HEK293 (cell line): ENCODE data around the gene FAM131B.
A peak's percentile ranks its signal among the peaks of the same experiment; 100 is the strongest.

Source experiments
- BCL6B ChIP-seq: fragments of 450-650 bp; formaldehyde crosslinking; IDR thresholded peaks from 2 replicates; pipeline ENCODE4 v1.5.1; 2017; ENCODE audit warnings: missing biosample characterization, missing genetic modification characterization
- HOXD13 ChIP-seq: sonication (generic); formaldehyde crosslinking; IDR thresholded peaks from 2 replicates; pipeline ENCODE4 v1.8.0; 2022; ENCODE audit warnings: missing genetic modification reagents, borderline replicate concordance
- KLF17 ChIP-seq: fragments of 450-650 bp; formaldehyde crosslinking; IDR thresholded peaks from 2 replicates; pipeline ENCODE4 v1.5.1; 2016; ENCODE audit warnings: missing biosample characterization, missing genetic modification characterization
- KLF7 ChIP-seq: fragments of 450-650 bp; formaldehyde crosslinking; IDR thresholded peaks from 2 replicates; pipeline ENCODE4 v1.5.1; 2016; ENCODE audit warnings: missing biosample characterization, missing genetic modification characterization, borderline replicate concordance
- SP2 ChIP-seq: fragments of 450-650 bp; formaldehyde crosslinking; IDR thresholded peaks from 2 replicates; pipeline ENCODE4 v1.5.1; 2016; ENCODE audit warnings: missing biosample characterization, missing genetic modification characterization
- SP7 ChIP-seq: fragments of 450-650 bp; formaldehyde crosslinking; IDR thresholded peaks from 2 replicates; pipeline ENCODE4 v1.5.1; 2016; ENCODE audit warnings: missing biosample characterization, missing genetic modification characterization
- TCF7L2 ChIP-seq: IDR thresholded peaks from 2 replicates; pipeline ENCODE4 v1.6.1; 2011; ENCODE audit warnings: low read depth, mild to moderate bottlenecking, inconsistent platforms, low read length, moderate library complexity, borderline replicate concordance
- ZBTB44 ChIP-seq: fragments of 450-650 bp; IDR thresholded peaks from 2 replicates; pipeline ENCODE4 v1.5.1; 2018; ENCODE audit warnings: missing biosample characterization, mild to moderate bottlenecking, missing genetic modification characterization
- ZEB2 ChIP-seq: fragments of 450-650 bp; formaldehyde crosslinking; IDR thresholded peaks from 2 replicates; pipeline ENCODE4 v1.5.1; 2016; ENCODE audit warnings: missing biosample characterization, missing genetic modification characterization
- ZNF121 ChIP-seq: fragments of 450-650 bp; formaldehyde crosslinking; IDR thresholded peaks from 2 replicates; pipeline ENCODE4 v1.5.1; 2016; ENCODE audit warnings: missing biosample characterization, missing genetic modification characterization
- ZNF18 ChIP-seq: fragments of 450-650 bp; formaldehyde crosslinking; IDR thresholded peaks from 2 replicates; pipeline ENCODE4 v1.5.1; 2016; ENCODE audit warnings: missing biosample characterization, missing genetic modification characterization
- ZNF274 ChIP-seq, 2 experiments: fragments of 200-500 bp in 1 of 2; fragments of 450-650 bp in 1 of 2; sonication (Bioruptor generic) in 1 of 2; formaldehyde crosslinking in 1 of 2; IDR thresholded peaks; 2 replicates each; pipeline versions ENCODE4 v1.5.1 to v1.6.1; 2014 to 2016; ENCODE audit warnings: borderline replicate concordance in 1 of 2, inconsistent platforms in 1 of 2, low read length in 1 of 2, missing biosample characterization in 1 of 2, missing genetic modification characterization in 1 of 2
- ZNF280C ChIP-seq: fragments of 450-650 bp; formaldehyde crosslinking; IDR thresholded peaks from 2 replicates; pipeline ENCODE4 v1.5.1; 2016; ENCODE audit warnings: missing biosample characterization, missing genetic modification characterization
- ZNF362 ChIP-seq: fragments of 450-650 bp; formaldehyde crosslinking; IDR thresholded peaks from 2 replicates; pipeline ENCODE4 v1.5.1; 2016; ENCODE audit warnings: missing biosample characterization, missing genetic modification characterization
- ZNF391 ChIP-seq: fragments of 450-650 bp; formaldehyde crosslinking; IDR thresholded peaks from 2 replicates; pipeline ENCODE4 v1.5.1; 2016; ENCODE audit warnings: low read depth, missing biosample characterization, missing genetic modification characterization, borderline replicate concordance
- ZNF416 ChIP-seq: fragments of 450-650 bp; formaldehyde crosslinking; IDR thresholded peaks from 2 replicates; pipeline ENCODE4 v1.5.1; 2016; ENCODE audit warnings: missing biosample characterization, missing genetic modification characterization
- ZNF571 ChIP-seq: fragments of 450-650 bp; formaldehyde crosslinking; IDR thresholded peaks from 2 replicates; pipeline ENCODE4 v1.5.0; 2017; ENCODE audit warnings: missing biosample characterization, missing genetic modification characterization
- ZNF639 ChIP-seq: fragments of 450-650 bp; formaldehyde crosslinking; IDR thresholded peaks from 2 replicates; pipeline ENCODE4 v1.5.1; 2016; ENCODE audit warnings: missing biosample characterization, missing genetic modification characterization
- TF ChIP-seq, protein P1 (sequence below): fragments of 450-650 bp; formaldehyde crosslinking; IDR thresholded peaks from 2 replicates; pipeline ENCODE4 v1.5.0; 2017; ENCODE audit warnings: missing biosample characterization, missing genetic modification characterization, borderline replicate concordance
- TF ChIP-seq, protein P2 (sequence below): sonication (generic); formaldehyde crosslinking; IDR thresholded peaks from 2 replicates; pipeline ENCODE4 v1.8.1; 2022; ENCODE audit warnings: mild to moderate bottlenecking, moderate library complexity, missing genetic modification reagents
- TF ChIP-seq, protein P3 (sequence below): fragments of 450-650 bp; formaldehyde crosslinking; IDR thresholded peaks from 2 replicates; pipeline ENCODE4 v1.5.1; 2016; ENCODE audit warnings: missing biosample characterization, missing genetic modification characterization, low read depth

Gene FAM131B

DNA sequence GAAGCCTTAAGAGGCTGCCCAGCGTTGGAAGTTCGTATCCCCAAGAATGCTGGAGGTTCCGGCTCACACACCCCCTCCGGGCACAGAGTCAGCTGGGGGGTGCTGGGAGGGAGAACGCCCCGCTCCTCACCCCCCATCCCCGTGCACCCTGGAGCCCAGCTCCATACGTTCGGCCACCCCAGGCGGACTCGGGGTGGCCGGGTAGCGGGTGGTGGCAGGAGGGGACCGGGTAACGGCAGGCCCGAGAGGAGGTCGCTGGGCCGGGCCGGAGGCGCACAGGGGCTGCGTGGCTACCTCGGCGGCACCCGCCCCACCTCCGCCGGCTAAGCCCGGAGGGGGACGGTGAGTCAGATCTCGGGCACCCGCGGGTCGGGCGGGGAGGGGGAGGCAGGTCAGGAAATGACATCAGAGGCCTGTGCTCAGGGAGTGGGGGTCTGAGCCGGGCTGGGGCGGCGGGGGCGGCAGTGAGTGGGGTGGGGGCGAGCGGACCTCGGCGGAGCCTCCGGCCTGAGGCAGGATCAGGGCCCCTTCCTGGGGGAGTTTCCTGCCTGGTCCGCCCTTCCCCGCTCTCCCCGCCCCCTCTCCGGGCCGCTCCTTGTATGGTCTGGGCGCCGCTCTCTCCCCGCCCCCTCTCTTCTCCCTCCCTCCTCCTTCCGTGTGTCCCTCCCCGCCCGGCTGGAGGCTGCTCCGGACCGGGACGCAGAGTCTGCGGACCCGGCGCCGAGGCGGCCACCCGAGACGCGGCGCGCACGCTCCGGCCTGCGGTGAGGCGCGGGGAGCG, 18.3 kb upstream of the FAM131B start, which contains the start of gene ZYX (continued):
- no peak for TF ChIP-seq ZBTB44 (tag by site-specific recombination)
- TF ChIP-seq SP2 (tag by site-specific recombination) = peak; percentile 91
- TF ChIP-seq ZNF416 (tag by site-specific recombination) = no peak
- TF ChIP-seq BCL6B (tag by site-specific recombination) = no peak
- TF ChIP-seq, protein P1, sequence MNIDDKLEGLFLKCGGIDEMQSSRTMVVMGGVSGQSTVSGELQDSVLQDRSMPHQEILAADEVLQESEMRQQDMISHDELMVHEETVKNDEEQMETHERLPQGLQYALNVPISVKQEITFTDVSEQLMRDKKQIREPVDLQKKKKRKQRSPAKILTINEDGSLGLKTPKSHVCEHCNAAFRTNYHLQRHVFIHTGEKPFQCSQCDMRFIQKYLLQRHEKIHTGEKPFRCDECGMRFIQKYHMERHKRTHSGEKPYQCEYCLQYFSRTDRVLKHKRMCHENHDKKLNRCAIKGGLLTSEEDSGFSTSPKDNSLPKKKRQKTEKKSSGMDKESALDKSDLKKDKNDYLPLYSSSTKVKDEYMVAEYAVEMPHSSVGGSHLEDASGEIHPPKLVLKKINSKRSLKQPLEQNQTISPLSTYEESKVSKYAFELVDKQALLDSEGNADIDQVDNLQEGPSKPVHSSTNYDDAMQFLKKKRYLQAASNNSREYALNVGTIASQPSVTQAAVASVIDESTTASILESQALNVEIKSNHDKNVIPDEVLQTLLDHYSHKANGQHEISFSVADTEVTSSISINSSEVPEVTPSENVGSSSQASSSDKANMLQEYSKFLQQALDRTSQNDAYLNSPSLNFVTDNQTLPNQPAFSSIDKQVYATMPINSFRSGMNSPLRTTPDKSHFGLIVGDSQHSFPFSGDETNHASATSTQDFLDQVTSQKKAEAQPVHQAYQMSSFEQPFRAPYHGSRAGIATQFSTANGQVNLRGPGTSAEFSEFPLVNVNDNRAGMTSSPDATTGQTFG = no peak
- TF ChIP-seq TCF7L2 = no peak
- TF ChIP-seq ZNF274 (IDR thresholded peaks at IDR 0.05; ENCODE audit: low read length) = no peak
- TF ChIP-seq ZNF274 (tag by site-specific recombination; IDR thresholded peaks at IDR 0.05; ENCODE audit: borderline replicate concordance) = no peak
- no peak for TF ChIP-seq ZNF280C (tag by site-specific recombination)
- no peak for TF ChIP-seq ZNF362 (tag by site-specific recombination)
- no peak for TF ChIP-seq ZNF121 (tag by site-specific recombination)
- TF ChIP-seq, protein P2, sequence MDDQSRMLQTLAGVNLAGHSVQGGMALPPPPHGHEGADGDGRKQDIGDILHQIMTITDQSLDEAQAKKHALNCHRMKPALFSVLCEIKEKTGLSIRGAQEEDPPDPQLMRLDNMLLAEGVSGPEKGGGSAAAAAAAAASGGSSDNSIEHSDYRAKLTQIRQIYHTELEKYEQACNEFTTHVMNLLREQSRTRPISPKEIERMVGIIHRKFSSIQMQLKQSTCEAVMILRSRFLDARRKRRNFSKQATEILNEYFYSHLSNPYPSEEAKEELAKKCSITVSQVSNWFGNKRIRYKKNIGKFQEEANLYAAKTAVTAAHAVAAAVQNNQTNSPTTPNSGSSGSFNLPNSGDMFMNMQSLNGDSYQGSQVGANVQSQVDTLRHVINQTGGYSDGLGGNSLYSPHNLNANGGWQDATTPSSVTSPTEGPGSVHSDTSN (CRISPR knock-in tag) = 0 out of 2 replicates have a peak, but pooled peaks have one; percentile 27
- no peak for TF ChIP-seq ZNF639 (tag by site-specific recombination)
- TF ChIP-seq, protein P3, sequence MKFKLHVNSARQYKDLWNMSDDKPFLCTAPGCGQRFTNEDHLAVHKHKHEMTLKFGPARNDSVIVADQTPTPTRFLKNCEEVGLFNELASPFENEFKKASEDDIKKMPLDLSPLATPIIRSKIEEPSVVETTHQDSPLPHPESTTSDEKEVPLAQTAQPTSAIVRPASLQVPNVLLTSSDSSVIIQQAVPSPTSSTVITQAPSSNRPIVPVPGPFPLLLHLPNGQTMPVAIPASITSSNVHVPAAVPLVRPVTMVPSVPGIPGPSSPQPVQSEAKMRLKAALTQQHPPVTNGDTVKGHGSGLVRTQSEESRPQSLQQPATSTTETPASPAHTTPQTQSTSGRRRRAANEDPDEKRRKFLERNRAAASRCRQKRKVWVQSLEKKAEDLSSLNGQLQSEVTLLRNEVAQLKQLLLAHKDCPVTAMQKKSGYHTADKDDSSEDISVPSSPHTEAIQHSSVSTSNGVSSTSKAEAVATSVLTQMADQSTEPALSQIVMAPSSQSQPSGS = no peak
- TF ChIP-seq SP7 (tag by site-specific recombination) = peak; percentile 76
- no peak; the same call in 1 of the 2 replicates for TF ChIP-seq ZNF391
- TF ChIP-seq KLF17 (tag by site-specific recombination) = peak; percentile 80
- TF ChIP-seq KLF7 (tag by site-specific recombination) = no peak; the same call in none of the 2 replicates
- TF ChIP-seq ZNF18 (tag by site-specific recombination) = no peak
- no peak for TF ChIP-seq ZNF571 (tag by site-specific recombination)
- no peak for TF ChIP-seq HOXD13 (CRISPR knock-in tag)
- TF ChIP-seq ZEB2 = peak; percentile 89
